SU-DHL-6 (cell line): ENCODE measurements around the gene NAV3.

Source experiments
- H2AFZ ChIP-seq: fragments of 200-600 bp; sonication (generic); 2 replicates; pipeline ENCODE4 v1.6.1; 2014; ENCODE audit warnings: low read depth, mild to moderate bottlenecking, moderate library complexity, mixed read lengths, antibody characterized with exemption, low read length; ENCODE audit not compliant: severe bottlenecking
- H3F3A ChIP-seq: fragments of 200-600 bp; shearing (Covaris generic); 2 replicates; pipeline ENCODE4 v1.6.0; 2016; ENCODE audit warnings: antibody characterized with exemption, mild to moderate bottlenecking; ENCODE audit not compliant: insufficient read depth
- H3K27ac ChIP-seq: fragments of 200-600 bp; sonication (generic); 2 replicates; pipeline ENCODE4 v1.5.1; 2016; ENCODE audit warnings: low read depth, mild to moderate bottlenecking, low read length, moderate library complexity, mixed read lengths
- H3K27me3 ChIP-seq: fragments of 200-600 bp; sonication (generic), shearing (Covaris generic); 2 replicates; pipeline ENCODE4 v1.6.0; 2014; ENCODE audit warnings: mild to moderate bottlenecking, low read length
- H3K36me3 ChIP-seq: fragments of 200-600 bp; sonication (generic); 2 replicates; pipeline ENCODE4 v1.6.1; 2014; ENCODE audit warnings: mild to moderate bottlenecking, low read length, mixed read lengths
- H3K4me2 ChIP-seq: fragments of 300-600, 200-600 bp; shearing (Covaris generic), sonication (generic); 2 replicates; pipeline ENCODE4 v1.6.0; 2014; ENCODE audit warnings: low read length, low read depth, mild to moderate bottlenecking; ENCODE audit not compliant: poor library complexity, severe bottlenecking
- H3K4me3 ChIP-seq: fragments of 200-600 bp; sonication (generic); 2 replicates; pipeline ENCODE4 v1.5.1; 2014; ENCODE audit warnings: antibody characterized with exemption, low read length, mild to moderate bottlenecking, mixed read lengths; ENCODE audit not compliant: insufficient read depth, poor library complexity, severe bottlenecking
- H3K79me2 ChIP-seq: fragments of 200-600 bp; sonication (generic); 2 replicates; pipeline ENCODE4 v1.6.1; 2014; ENCODE audit warnings: mild to moderate bottlenecking, low read length, moderate library complexity; ENCODE audit not compliant: insufficient read depth
- H3K9ac ChIP-seq: fragments of 200-600 bp; sonication (generic); 2 replicates; pipeline ENCODE4 v1.7.0; 2014; ENCODE audit warnings: mild to moderate bottlenecking, low read length
- H3K9me2 ChIP-seq: fragments of 200-600 bp; sonication (generic); replicated peaks from 2 replicates; pipeline ENCODE4 v1.6.1; 2014; ENCODE audit warnings: low read length; ENCODE audit not compliant: insufficient read depth
- H3K9me3 ChIP-seq: fragments of 200-600 bp; sonication (generic); 2 replicates; pipeline ENCODE4 v1.6.1; 2014; ENCODE audit warnings: low read length, mixed read lengths; ENCODE audit not compliant: insufficient read depth
- H4K20me1 ChIP-seq: fragments of 200-600 bp; sonication (generic); 2 replicates; pipeline ENCODE4 v1.6.1; 2014; ENCODE audit warnings: low read depth, mild to moderate bottlenecking, antibody characterized with exemption, low read length, moderate library complexity, mixed read lengths
- EZH2phosphoT487 ChIP-seq: fragments of 200-600 bp; sonication (generic), shearing (Covaris generic); conservative IDR thresholded peaks from 2 replicates; pipeline ENCODE4 v1.6.1; 2018; ENCODE audit warnings: mild to moderate bottlenecking, antibody characterized with exemption, low read length, moderate library complexity, mixed read lengths
- TF ChIP-seq, protein P1 (sequence below): fragments of 200-600 bp; sonication (generic); IDR thresholded peaks from one replicate; pipeline ENCODE4 v1.5.1; 2017; ENCODE audit warnings: antibody characterized with exemption, mild to moderate bottlenecking, low read length, moderate library complexity; ENCODE audit not compliant: insufficient read depth, poor library complexity, severe bottlenecking

Gene NAV3

DNA sequence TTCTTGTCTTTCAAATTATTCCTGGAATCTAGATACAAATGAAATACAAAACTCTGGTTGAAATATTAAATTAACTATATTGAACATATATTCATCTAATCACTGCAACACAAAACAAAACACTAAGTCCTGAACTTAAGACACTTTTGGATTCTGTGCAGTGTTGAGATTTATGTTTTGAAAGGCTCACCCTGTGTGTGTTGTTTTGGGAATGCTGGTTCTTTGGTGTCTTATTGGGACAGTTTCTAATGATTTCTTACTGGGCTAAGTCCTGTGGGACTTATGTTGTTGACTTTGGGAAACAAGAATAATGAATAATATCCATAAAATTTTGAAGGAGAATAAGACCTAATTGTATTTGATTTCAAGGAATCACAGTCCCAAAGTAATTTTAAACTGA, 153.2 kb downstream of the NAV3 start:
- H4K20me1 ChIP-seq: no peaks in the 10 kb centered on the region
- TF ChIP-seq, protein P1, sequence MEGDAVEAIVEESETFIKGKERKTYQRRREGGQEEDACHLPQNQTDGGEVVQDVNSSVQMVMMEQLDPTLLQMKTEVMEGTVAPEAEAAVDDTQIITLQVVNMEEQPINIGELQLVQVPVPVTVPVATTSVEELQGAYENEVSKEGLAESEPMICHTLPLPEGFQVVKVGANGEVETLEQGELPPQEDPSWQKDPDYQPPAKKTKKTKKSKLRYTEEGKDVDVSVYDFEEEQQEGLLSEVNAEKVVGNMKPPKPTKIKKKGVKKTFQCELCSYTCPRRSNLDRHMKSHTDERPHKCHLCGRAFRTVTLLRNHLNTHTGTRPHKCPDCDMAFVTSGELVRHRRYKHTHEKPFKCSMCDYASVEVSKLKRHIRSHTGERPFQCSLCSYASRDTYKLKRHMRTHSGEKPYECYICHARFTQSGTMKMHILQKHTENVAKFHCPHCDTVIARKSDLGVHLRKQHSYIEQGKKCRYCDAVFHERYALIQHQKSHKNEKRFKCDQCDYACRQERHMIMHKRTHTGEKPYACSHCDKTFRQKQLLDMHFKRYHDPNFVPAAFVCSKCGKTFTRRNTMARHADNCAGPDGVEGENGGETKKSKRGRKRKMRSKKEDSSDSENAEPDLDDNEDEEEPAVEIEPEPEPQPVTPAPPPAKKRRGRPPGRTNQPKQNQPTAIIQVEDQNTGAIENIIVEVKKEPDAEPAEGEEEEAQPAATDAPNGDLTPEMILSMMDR: no peak
- no peaks in the 10 kb centered on the region for H3K9me3 ChIP-seq
- H2AFZ ChIP-seq: no peak overlapping the region
- no peaks in the 10 kb centered on the region for H3K27me3 ChIP-seq
- H3K27ac ChIP-seq: no peak overlapping the region
- no peaks in the 10 kb centered on the region for H3K9me2 ChIP-seq
- H3K36me3 ChIP-seq: no peaks in the 10 kb centered on the region
- no peak overlapping the region for H3K4me2 ChIP-seq
- H3K79me2 ChIP-seq: no peaks in the 10 kb centered on the region
- H3K4me3 ChIP-seq: no peak overlapping the region
- no peaks in the 10 kb centered on the region for H3F3A ChIP-seq
- no peak overlapping the region for H3K9ac ChIP-seq

- no peak overlapping the region for H3K9ac ChIP-seq
- TF ChIP-seq, protein P1: no peak
- no peak for TF ChIP-seq EZH2phosphoT487
Measured at GRCh38 chr12:77992760-77993159, 162.1 kb downstream of the NAV3 start.

DNA sequence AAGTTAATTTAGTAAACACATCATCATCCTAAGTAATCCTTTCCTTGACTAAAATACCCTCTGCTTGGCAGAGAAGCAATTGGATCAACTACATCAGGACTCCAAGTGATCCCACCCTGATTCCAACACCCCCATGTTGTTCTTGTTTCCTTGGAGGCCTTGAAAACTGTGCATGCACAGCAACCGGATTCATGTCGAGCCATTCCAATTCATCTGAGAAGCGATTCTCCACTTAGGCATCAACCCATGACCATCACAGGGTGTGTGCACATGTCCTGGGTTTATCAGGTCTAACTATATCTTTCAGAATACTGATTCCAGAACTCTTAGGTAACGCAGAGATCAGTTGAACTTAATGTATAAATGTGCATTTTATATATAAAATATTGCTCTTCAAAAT, 163.0 kb downstream of the NAV3 start:
- Histone ChIP-seq H3K27ac (no peak overlapping the region), H3K9me2 (no peaks in the 10 kb centered on the region), H3K9me3 (no peaks in the 10 kb centered on the region), H3K36me3 (no peaks in the 10 kb centered on the region), H3K4me3 (no peak overlapping the region), H3F3A (no peaks in the 10 kb centered on the region), H3K4me2 (no peak overlapping the region), H3K9ac (no peak overlapping the region), H3K79me2 (no peaks in the 10 kb centered on the region), H3K27me3 (no peaks in the 10 kb centered on the region), H2AFZ (no peak overlapping the region), H4K20me1 (no peaks in the 10 kb centered on the region)
- no peak for TF ChIP-seq EZH2phosphoT487
- TF ChIP-seq, protein P1: no peak

More at GRCh38 chr12:77992760-77993159, 162.1 kb downstream of the NAV3 start:
- Histone ChIP-seq H3K27ac (no peak overlapping the region), H3F3A (no peaks in the 10 kb centered on the region), H3K9me2 (no peaks in the 10 kb centered on the region), H4K20me1 (no peaks in the 10 kb centered on the region), H2AFZ (no peak overlapping the region), H3K9me3 (no peaks in the 10 kb centered on the region), H3K36me3 (no peaks in the 10 kb centered on the region), H3K4me2 (no peak overlapping the region), H3K4me3 (no peak overlapping the region), H3K27me3 (no peaks in the 10 kb centered on the region), H3K79me2 (no peaks in the 10 kb centered on the region)
